HG02870 (cell line): ENCODE results near the gene GALNT16.

Source experiments
- ATAC-seq: cut with Tn5 transposase; IDR thresholded peaks from one replicate; pipeline ENCODE4 v1.9.1; 2021; ENCODE audit warnings: mild to moderate bottlenecking, moderate library complexity; ENCODE audit not compliant: unreplicated experiment

The GALNT16 gene

DNA sequence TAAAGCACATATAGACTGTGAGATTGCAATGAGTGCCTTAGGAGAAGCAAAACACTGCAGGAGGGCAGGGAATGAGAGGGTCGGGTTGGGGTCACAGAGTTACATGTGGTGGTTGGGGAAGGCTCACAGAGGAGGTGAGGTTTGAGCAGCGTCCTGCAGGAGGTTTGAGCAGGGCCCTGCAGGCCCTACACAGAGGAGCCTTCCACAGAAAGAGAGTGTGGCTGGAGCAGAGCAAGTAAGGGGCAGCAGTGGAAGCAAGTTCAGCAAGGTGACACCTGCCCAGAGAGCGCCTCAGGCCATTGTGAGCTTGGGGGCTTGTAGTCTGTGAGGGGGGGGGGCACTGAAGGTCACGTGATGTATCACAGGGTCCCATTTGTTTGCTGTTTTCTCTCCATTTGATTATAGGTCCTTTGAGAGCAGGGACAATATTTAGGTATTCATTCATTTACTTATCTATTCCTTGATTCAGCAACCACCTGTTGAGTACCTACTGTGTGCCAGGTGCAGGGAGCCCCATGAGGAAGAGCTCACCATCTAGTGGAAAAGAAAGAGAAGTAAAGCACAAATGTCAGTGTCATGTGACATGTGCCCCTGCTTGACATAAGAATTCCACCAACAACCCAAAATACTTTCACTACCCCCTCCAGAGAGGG, 56.6 kb downstream of the GALNT16 start:
- ATAC-seq, result no peak

DNA sequence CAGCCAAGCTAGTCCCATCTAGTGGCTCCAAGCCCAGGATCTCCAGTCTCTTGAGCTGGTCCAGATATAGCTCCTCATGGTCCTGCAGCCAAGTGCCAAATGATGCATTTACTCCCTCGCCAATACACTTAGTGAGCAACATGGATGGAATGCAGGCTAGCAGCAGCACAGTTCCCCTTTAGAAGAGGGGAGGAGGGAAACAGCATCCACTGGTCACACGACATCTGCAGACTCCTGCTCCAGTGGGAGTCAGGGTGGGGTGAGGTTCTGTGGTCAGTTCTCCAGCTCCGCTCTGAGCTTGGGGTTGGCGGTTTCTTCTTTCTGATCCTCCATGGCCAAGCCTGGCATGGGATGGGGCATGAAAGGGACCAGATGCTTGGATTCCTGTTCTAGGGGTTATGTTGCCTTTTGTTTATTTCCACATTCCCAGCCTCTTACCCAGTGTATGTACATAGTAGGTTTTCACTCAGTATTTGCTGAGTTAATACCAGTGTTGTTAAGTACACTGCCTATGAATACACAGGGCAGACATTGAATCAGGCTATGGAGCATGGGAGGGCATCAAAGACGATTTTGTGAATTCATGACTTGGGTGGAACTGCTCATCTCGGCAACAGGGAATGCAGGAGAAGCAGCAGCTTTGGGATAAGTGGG, 57.3 kb downstream of the GALNT16 start:
- ATAC-seq, result no peak

DNA sequence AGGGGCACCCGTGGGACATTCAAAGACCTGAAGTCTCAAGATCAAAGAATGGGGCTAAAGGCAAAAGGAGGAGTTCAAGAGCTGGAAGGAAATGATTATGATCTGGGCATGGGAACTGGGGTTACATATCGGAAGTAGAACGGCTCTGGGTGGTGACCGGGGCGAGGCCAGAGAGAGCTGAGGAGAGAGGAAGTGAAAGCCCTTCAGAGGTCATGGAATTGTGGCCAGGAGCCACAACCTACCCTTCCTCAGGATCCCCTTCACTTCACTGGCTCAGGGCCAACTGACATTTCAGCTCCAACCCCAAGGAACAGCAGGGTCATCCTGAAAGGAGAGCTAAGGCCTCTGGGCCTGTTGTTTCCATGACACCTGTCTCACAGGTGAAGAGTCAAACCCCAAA, 57.8 kb downstream of the GALNT16 start:
- ATAC-seq, result no peak

- no peak for ATAC-seq
These were observed 58.3 kb downstream of the GALNT16 start for GRCh38 chr14:69318241-69318640.

- no peak for ATAC-seq
These were observed 59.0 kb downstream of the GALNT16 start for GRCh38 chr14:69318901-69319475.

- ATAC-seq, result no peak
These were observed 60.0 kb downstream of the GALNT16 start for GRCh38 chr14:69319911-69320310.

DNA sequence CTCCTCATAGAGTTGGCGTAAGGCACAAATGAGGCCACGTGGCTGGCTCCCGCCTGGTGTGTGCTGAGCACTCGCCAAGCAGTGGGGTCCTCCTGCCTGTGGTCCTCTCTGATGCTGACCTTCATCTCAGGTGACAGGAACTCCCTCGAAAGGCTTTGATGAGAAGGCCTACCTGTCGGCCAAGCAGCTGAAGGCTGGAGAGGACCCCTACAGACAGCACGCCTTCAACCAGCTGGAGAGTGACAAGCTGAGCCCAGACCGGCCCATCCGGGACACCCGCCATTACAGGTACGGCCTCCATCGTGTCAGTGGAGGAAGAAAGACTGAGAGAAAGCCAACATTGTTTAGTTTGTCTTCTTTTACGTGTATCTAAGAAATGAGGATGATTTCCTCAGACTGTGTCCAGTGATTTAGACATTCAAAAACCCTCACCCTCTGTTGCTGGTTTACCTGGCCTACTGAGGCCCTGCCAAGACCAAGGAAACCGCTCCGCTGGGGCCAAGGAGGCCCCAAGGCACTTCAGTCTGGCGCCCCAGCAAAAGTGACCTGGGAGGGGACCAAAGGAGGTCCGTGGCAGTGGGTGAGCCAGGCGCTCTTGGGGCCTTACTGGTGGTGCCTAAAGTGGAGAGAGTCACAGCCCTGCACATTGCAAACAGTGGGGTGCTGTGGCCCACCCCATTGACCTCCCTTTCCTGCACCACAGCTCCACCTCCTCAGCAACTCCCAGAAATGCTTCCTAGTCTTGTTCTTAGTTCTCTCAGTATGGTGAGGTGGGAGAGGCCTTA, 60.8 kb downstream of the GALNT16 start:
- no peak for ATAC-seq

DNA sequence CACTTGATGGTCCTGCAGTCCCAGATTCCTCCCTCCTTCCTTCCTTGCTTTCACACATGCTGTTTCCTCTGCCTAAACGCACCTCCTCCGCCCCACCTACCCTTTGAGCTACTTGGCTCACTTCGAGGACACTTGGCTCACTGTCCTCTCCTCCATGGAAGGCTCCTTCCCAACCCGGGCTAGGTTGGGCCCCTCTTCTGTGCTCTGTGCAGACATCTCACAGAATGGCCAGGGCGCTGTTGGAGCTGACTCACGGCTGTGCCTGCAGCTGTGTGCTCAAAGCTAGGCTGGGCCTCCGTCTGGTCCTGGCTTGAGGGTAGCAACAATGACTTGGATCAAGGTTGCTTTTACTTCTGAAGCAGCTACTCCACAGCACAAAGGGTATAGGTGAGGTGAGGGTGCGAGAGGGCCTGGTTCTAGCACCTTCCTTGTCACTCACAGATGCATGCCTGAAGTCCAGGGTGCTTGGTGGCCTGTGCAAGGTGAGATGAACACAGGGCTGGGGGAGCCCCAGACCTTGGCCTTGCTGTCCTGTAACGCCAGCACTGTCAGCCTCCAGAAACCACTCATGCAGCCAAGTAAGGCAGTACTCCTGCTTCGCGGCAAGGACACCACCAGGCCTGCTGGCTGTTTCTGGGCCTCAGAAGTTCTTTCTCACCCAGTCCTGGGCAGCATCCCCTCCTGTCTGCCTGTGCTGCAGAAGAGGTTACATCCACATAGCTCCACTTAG, 61.8 kb downstream of the GALNT16 start:
- ATAC-seq, result no peak

DNA sequence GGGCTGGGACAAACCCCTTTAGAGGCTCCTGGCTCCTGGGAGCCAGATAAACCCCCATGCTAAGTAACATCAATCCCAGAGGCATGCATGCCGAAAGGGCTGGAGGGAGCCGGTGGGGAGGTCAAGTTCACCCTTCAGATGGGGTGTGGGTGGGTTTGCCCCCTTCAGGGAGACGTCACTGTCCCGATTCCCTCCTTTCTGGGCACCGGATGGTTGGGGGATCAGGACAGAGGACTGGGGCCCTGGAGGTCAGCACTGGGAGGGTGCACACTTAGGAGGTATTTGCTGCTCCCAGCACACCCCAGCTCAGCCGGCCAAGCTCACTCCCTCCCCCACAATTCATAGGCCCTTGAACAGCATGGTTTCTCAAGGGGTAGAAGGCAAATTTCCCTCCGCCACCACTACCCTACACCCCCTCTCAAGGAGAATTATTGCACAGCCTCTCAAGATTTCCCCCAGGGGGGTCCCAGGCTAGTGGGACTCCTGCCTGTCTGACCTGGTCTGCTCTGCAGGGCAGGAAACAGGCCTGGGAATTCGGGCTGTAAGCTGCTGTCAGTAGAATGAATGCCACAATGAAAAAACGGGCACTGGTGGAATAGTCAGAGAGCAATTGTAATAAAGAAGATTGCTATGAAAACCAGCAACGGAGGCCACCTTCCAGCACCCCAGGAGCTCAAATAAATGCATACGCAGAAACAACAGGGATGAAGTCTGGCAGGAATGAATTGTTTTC, 63.5 kb downstream of the GALNT16 start:
- ATAC-seq, result no peak

GRCh38 chr14:69323999-69324282, 64.0 kb downstream of the GALNT16 start:
- no peak for ATAC-seq

DNA sequence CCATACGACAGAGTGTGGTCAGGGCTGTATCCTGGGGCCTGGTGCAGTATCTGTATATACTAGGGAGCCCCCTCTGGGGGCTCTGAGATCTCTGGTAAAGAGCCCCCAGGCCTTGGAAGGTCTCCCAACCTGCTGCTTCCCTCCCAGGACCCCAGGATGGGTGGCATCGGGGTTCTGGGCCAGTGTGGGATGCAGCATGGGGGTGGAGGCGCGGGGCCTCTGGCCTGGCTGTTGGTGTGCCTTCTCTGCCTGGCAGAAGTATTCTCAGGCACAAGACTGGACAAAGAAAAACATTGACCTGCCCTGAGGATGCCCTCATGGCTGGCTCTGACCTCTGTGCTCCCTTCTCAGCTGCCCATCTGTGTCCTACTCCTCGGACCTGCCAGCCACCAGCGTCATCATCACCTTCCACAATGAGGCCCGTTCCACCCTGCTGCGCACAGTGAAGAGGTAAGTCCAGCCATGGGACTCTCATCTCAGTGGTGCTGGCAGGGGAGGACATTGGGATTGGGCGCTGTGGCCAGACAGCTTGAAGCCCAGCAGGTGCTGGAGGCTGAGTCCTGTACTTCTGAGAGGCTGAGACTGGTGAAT, 64.5 kb downstream of the GALNT16 start:
- ATAC-seq, result no peak

GRCh38 chr14:69325086-69325485, 65.1 kb downstream of the GALNT16 start:
- no peak for ATAC-seq

GRCh38 chr14:69325646-69326265, 65.8 kb downstream of the GALNT16 start:
- ATAC-seq, result no peak

DNA sequence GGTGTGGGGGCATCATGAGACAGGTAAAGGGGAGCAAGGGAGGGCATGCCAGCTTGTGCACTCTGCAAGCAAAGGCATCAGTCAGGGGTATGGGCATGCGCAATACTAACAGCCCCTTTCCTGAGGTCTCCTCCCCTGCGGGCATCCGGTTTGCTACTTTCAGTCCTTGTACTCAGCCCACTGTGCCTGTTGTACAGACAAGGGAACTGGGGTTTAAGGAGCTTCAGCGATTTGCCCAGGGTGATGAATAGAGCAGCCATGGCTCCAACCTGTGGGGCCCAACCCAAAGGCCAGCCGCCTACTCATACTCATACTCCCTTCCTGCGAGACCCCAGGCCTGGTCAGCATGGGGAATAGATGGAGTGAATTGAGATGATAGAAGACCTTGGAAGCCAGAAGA, 66.7 kb downstream of the GALNT16 start:
- no peak for ATAC-seq

DNA sequence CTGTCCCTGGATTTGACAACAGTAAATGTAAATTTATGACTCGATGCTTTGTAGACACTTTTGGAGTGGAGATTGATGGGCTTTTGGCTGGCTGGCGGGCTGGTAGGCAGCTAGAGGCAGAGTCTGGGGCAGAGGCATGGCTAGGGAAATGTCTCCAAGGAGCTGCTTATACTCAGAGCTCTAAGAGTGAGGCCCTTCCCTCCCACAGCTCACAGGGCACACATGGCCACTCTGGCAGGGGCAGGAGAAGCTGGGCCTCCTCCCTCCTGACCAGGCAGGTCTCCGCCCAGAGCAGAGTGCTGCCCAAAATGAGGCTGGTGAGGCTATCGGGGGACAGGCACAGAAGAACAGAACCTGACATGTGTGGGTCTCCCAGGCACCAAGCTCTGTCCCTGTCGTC, 67.5 kb downstream of the GALNT16 start:
- no peak for ATAC-seq

DNA sequence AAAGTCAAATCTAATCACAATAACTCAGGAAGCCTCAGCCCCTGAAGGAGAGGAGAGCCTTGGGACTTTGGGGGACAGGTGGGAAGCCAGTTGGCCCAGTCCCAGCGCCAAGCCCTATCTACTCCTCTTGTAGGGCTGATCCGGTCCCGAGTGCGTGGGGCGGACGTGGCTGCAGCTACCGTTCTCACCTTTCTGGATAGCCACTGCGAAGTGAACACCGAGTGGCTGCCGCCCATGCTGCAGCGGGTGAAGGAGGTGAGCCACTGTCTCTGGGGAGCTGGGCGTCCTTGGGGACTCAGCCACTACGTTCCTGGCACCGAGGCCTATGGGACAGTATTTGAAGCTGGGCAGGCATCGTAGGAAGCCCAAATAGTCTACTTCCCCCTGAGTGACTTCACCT, 68.4 kb downstream of the GALNT16 start:
- no peak for ATAC-seq

DNA sequence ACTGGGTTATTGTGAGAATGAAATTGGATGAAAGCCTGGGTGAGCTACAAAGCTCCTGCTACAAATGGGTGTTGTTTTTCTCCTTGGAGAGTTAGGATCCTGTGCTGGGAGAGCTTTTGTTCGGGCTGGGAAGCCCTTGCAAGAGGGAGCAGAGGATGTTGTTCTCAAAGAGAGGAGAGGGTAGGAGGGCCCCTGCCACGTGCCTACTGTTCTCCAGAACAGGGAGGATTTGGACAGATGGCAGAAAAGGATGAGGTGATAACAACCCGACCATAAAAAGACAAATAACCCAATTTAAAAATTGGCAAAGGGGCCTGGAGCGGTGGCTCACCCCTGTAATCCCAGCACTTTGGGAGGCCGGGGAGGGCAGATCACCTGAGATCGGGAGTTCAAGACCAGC, 68.8 kb downstream of the GALNT16 start:
- no peak for ATAC-seq

DNA sequence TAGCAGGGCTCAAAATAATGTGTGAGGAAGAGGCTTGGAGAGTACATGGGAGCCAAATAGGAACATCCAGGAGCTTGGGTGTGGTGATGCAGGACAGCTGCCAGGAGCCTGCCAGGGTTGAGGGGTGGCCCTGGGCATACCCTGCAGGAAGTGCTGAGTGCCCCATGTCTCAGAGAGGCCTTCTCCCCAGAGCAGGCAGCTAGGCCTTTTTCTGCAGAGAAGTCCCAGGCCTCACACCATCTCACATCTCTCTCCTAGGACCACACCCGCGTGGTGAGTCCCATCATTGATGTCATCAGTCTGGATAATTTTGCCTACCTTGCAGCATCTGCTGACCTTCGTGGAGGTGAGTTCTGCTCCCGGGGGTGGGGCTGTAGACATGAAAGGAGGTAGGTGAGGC, 71.2 kb downstream of the GALNT16 start:
- ATAC-seq, result no peak

- no peak for ATAC-seq
These were observed 72.9 kb downstream of the GALNT16 start for GRCh38 chr14:69332782-69333395.
